GM18520 (cell line): ENCODE measurements around the gene CTXND1.

Experiments
- ATAC-seq: cut with Tn5 transposase; IDR thresholded peaks from one replicate; pipeline ENCODE4 v1.9.1; 2021; ENCODE audit not compliant: unreplicated experiment

Gene CTXND1

GRCh38 chr15:80259942-80260510 is 8.0 kb upstream of the CTXND1 start:
- ATAC-seq = no peak

- no peak for ATAC-seq
Observed at GRCh38 chr15:80251428-80252120, 439 bp downstream of the CTXND1 start.

GRCh38 chr15:80250614-80251427 is 1.2 kb downstream of the CTXND1 start:
- no peak for ATAC-seq

- ATAC-seq = no peak
Observed at GRCh38 chr15:80249973-80250372, 2.0 kb downstream of the CTXND1 start.

GRCh38 chr15:80247320-80247719 is 4.7 kb downstream of the CTXND1 start:
- no peak for ATAC-seq

GRCh38 chr15:80246425-80246894 is 5.6 kb downstream of the CTXND1 start:
- ATAC-seq = no peak

- ATAC-seq = no peak
Observed at GRCh38 chr15:80242802-80243201, 9.2 kb downstream of the CTXND1 start.

GRCh38 chr15:80242132-80242769 is 9.8 kb downstream of the CTXND1 start:
- no peak for ATAC-seq

GRCh38 chr15:80241508-80241907 is 10.5 kb downstream of the CTXND1 start:
- ATAC-seq = no peak

GRCh38 chr15:80240276-80240675 is 11.7 kb downstream of the CTXND1 start:
- ATAC-seq = no peak

- no peak for ATAC-seq
Observed at GRCh38 chr15:80234883-80235282, 17.1 kb downstream of the CTXND1 start.

- ATAC-seq = no peak
Observed at GRCh38 chr15:80233581-80233980, 18.4 kb downstream of the CTXND1 start.

GRCh38 chr15:80231371-80231770 is 20.6 kb downstream of the CTXND1 start:
- ATAC-seq = no peak

- ATAC-seq = no peak
Observed at GRCh38 chr15:80228959-80229610, 22.9 kb downstream of the CTXND1 start.

- ATAC-seq = no peak
Observed at GRCh38 chr15:80219955-80220354, 32.1 kb downstream of the CTXND1 start.

- no peak for ATAC-seq
Observed at GRCh38 chr15:80217327-80217900, 34.6 kb downstream of the CTXND1 start.

- ATAC-seq = no peak
Observed at GRCh38 chr15:80216911-80217310, 35.1 kb downstream of the CTXND1 start.

- no peak for ATAC-seq
Observed at GRCh38 chr15:80216141-80216540, 35.9 kb downstream of the CTXND1 start.

GRCh38 chr15:80214910-80215309 is 37.1 kb downstream of the CTXND1 start:
- ATAC-seq = no peak

GRCh38 chr15:80211976-80212375 is 40.0 kb downstream of the CTXND1 start:
- ATAC-seq = no peak
